ENCODE results near the gene IGFN1.

The IGFN1 gene

GRCh38 chr1:201184307-201185122, 6.1 kb upstream of the IGFN1 start:
- DNase-seq (ENCODE audit: insufficient read length, low spot score) (no peak), FAIRE-seq (no peak)

GRCh38 chr1:201185123-201185453, 5.5 kb upstream of the IGFN1 start:
- FAIRE-seq, result no peak
- DNase-seq (ENCODE audit: insufficient read length, low spot score), result no peak

DNA sequence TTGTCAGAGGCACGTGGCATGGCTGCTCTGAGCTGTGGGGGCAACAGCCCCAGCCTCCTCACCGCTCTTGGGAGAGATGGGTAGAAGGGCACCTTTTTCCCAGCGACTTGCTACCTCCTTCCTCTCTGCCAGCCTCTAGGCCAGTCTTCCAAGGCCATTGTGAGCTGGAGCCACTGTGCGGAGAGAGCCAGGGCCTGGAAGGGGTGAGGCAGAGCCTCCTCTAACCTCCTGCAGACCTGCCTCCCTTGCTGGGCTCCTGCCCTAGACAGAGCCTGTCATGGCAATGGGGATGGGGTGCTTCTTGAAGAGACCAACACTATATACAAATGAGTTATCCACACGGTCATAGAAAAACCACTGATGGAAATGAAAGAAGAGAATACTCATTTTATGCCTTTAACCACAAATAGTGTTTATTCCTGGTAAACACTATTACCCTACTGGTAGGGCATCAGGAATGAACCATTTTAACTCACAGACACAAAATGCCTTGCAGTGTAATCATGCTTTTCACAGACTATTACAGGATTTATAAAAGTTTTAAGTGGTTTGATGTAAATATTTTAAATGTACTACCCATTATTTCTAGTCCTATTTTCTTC, 5.0 kb upstream of the IGFN1 start:
- FAIRE-seq, result no peak

DNA sequence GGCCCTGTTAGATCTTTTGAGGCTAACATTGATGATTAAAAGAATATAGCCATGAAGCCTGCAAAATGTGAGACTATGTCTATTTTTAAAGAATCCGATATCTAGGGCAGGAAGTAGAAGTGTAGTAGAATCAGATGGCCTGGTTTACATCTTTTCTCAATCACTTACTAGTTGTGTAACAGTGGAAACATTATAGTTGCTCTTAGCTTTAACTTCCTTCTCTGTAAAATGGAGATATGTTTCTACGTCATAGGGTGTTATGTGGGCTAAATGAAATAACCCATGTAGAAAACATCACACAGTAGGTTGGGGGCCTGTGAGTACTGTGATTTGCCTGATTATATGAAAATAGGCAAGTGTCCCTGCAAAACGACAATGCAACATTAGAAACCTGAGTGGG, 4.4 kb upstream of the IGFN1 start:
- no peak for FAIRE-seq
- DNase-seq (ENCODE audit: insufficient read length, low spot score), result no peak

More for the DNA sequence above, 5.0 kb upstream of the IGFN1 start:
- DNase-seq (ENCODE audit: insufficient read length, low spot score), result no peak

- FAIRE-seq, result no peak
- no peak for DNase-seq (ENCODE audit: insufficient read length, low spot score)
Measured at GRCh38 chr1:201189085-201189484, 1.5 kb upstream of the IGFN1 start.

DNA sequence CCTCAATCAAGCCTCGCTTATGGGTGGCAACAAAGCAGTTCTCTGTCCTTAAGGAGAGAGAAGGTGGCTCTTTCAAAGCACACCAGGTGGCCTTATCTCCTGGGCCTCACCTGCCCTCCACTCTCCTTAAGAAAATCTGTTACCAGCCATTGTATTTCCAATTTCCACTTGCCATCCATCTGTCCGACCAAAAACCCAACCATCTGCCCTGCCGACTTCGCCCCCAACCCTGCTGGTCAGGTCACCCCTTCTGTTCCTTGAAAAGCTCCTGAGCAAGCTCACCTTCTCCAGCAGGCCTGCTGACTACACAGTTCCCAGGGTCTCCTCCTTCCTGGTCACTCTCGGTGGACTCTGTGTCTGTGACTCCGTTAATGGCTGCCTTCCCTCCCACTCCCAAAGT, 619 bp upstream of the IGFN1 start:
- DNase-seq (ENCODE audit: insufficient read length, low spot score) (no peak), FAIRE-seq (no peak)

GRCh38 chr1:201191653-201192260, 1.1 kb downstream of the IGFN1 start:
- FAIRE-seq (no peak), DNase-seq (ENCODE audit: insufficient read length, low spot score) (no peak)

- DNase-seq (ENCODE audit: insufficient read length, low spot score) (no peak), FAIRE-seq (no peak)
Measured at GRCh38 chr1:201192261-201192788, 1.7 kb downstream of the IGFN1 start.

DNA sequence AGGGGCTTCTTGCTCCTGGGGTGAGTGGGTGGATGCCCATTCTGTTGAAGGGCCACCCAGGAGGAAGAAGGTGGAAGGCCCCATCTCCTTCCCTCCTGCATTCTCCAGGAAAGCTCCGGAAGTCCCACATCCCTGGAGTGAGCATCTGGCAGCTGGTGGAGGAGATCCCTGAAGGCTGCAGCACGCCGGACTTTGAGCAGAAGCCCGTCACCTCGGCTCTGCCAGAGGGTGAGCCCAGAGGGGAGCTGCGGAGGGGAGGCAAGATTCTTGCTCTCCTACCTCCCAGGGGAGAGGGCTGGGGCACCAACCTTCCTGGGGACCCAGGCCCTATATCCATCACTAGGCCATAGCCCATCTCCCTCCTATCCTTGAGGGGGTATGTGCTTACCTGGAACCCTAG, 3.4 kb downstream of the IGFN1 start:
- FAIRE-seq (no peak), DNase-seq (ENCODE audit: insufficient read length, low spot score) (no peak)

GRCh38 chr1:201198598-201198997, 8.0 kb downstream of the IGFN1 start:
- no peak for DNase-seq (ENCODE audit: insufficient read length, low spot score)
- no peak for FAIRE-seq

GRCh38 chr1:201205036-201205435, 14.4 kb downstream of the IGFN1 start:
- DNase-seq (ENCODE audit: insufficient read length, low spot score) (no peak), FAIRE-seq (no peak)

GRCh38 chr1:201206176-201206575, 15.6 kb downstream of the IGFN1 start:
- FAIRE-seq (no peak), DNase-seq (ENCODE audit: insufficient read length, low spot score) (no peak)

DNA sequence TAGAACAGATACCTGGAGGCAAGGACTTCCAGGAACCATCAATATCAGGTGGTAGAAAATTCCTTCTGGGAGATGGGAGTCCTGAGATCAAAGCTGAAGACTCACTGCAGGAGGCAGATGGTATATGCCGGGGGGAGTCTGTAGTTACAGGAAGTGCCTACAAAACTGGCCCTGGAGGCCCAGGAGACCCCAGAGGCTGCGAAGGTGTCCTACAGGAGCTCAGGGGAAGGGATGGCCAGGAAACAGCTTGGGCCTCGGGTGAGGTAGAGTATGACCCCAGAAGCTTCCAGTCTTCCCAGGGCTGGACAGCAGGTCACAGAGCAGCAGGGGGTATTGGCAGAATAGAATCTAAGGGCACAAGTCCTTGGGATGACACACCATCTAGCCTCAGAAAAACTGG, 16.4 kb downstream of the IGFN1 start:
- no peak for FAIRE-seq
- DNase-seq (ENCODE audit: insufficient read length, low spot score), result no peak

GRCh38 chr1:201208236-201208635, 17.6 kb downstream of the IGFN1 start:
- DNase-seq (ENCODE audit: insufficient read length, low spot score), result no peak
- FAIRE-seq, result no peak

GRCh38 chr1:201212056-201212455, 21.4 kb downstream of the IGFN1 start:
- FAIRE-seq (no peak), DNase-seq (ENCODE audit: insufficient read length, low spot score) (no peak)

GRCh38 chr1:201212461-201213055, 21.9 kb downstream of the IGFN1 start:
- no peak for DNase-seq (ENCODE audit: insufficient read length, low spot score)
- no peak for FAIRE-seq

GRCh38 chr1:201213106-201213770, 22.6 kb downstream of the IGFN1 start:
- DNase-seq (ENCODE audit: insufficient read length, low spot score) (no peak), FAIRE-seq (no peak)

- no peak for DNase-seq (ENCODE audit: insufficient read length, low spot score)
- no peak for FAIRE-seq
Measured at GRCh38 chr1:201213926-201214325, 23.3 kb downstream of the IGFN1 start.

DNA sequence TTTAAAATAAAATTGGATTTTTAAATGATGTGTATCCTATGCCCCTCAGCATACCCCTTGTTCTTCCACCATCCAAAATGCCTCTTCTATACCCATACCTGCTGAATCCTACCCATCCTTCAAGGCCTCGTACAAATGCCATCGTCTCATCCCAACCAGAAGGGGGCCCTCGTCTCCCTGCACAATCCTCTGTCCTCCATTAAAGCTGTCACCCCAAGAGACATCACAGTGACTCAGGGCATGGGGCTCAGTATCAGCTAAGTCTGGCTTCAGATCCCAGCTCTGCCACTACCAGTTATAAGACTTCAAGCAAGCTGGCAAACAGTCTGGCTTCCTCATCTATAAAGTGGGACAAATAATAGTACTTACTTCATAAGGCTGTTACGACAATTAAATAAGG, 23.8 kb downstream of the IGFN1 start:
- FAIRE-seq (no peak), DNase-seq (ENCODE audit: insufficient read length, low spot score) (no peak)

GRCh38 chr1:201214886-201215285, 24.3 kb downstream of the IGFN1 start:
- FAIRE-seq (no peak), DNase-seq (ENCODE audit: insufficient read length, low spot score) (no peak)

Measured in GM19239 (cell line).